GOT3 (cell line): ENCODE data around the gene ACVRL1.

Experiments
- DNase-seq: peaks from one replicate; lab custom pipeline; 2025; ENCODE audit warnings: mixed read lengths; lab: John Stamatoyannopoulos, UW

Gene ACVRL1

DNA sequence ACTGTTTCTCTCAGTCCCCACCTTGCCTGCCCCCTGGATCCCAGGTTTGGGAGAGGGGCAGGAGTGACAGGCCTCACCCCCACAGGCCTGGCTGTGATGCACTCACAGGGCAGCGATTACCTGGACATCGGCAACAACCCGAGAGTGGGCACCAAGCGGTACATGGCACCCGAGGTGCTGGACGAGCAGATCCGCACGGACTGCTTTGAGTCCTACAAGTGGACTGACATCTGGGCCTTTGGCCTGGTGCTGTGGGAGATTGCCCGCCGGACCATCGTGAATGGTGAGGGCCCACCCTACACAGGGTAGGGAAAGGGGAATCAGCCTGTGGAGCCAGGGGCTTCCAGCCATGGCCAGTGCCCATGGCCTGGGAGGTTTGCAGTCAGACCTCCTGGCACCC is 8.6 kb downstream of the ACVRL1 start:
- DNase-seq = no peak

DNA sequence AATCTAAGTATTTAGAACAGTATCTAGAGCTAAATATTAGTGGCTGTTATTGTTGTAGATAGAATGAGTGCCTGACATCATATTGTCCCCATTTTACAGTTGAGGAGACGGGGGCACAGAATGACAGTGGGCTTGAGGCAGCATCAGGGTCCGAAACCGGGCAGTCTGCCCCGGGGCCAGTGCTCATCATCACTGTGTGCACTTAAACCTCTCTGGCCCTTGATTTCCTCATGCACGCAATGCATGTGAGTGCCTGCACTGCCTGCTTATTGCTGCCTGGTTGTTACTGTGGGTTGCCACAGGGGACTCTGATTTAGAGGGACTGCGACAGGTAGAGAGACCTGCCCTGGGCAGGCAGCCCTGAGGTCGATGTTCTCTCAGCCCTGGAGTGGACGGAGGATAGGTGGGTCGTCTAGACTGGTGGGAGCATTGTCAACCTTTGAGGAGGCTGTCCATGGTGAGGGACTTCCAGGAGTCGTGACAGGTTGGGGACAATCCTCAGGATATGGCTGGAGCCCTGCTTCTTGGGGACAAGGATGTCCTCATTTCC is 9.8 kb downstream of the ACVRL1 start:
- no peak for DNase-seq

DNA sequence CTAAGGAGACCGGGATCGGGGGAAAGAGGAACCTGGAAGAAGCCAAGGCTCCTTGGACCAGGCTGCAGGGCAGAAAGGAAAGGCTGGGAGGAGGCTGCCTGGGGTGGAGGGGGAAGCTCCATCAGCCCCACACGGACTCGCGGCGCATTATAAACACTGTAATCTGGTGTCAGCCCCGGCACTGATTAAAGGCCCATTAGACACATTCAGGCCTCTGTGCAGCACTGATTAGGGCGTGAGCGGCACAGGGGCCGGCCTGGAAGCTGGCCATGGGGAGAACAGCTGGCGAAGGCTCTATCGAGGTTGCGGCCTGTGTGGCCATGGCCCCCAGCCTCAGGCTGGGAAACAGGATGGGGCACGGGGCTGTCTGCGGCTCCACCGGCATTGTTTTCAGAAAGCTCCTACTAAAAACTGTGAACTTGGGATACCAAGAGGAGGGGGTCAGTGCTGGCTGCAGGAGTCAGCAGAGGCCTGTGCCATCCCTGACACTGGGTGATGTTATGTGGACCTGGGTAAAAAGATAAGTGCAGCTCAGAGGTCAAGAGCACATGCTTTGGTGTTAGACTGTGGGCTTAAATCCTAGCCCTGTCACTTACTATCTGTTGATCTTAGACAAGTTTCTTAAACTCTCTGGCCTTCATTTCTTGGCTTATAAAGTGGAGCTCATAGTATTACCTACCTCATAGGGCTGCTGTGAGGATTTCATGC is 10.6 kb downstream of the ACVRL1 start:
- DNase-seq = no peak

- no peak for DNase-seq
Measured at GRCh38 chr12:51920046-51920445, 12.7 kb downstream of the ACVRL1 start.

- no peak for DNase-seq
Measured at GRCh38 chr12:51921017-51921725, 13.9 kb downstream of the ACVRL1 start.

- DNase-seq = no peak
Measured at GRCh38 chr12:51922146-51922545, 14.8 kb downstream of the ACVRL1 start.

DNA sequence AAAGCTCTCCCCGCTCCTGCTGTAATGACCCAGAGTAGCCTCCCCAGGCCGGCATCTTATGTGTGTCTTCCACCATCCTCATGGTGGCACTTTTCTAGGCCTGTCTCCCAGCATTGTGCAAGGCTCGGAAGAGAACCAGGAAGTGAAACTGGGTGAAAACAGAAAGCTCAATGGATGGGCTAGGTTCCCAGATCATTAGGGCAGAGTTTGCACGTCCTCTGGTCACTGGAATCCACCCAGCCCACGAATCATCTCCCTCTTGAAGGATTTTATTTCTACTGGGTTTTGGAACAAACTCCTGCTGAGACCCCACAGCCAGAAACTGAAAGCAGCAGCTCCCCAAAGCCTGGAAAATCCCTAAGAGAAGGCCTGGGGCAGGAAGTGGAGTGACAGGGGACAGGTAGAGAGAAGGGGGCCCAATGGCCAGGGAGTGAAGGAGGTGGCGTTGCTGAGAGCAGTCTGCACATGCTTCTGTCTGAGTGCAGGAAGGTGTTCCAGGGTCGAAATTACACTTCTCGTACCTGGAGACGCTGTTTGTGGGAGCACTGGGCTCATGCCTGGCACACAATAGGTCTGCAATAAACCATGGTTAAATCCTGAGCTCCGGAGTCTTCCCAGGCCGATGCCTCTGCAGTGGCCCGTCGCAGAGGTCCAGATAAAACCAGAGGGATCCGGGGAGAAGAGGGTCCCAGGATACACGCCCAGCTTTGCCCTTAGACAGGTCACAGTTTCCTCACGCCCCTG is 15.6 kb downstream of the ACVRL1 start:
- no peak for DNase-seq

GRCh38 chr12:51923506-51924365 is 16.4 kb downstream of the ACVRL1 start:
- no peak for DNase-seq

GRCh38 chr12:51924551-51925319 is 17.4 kb downstream of the ACVRL1 start:
- DNase-seq = no peak

DNA sequence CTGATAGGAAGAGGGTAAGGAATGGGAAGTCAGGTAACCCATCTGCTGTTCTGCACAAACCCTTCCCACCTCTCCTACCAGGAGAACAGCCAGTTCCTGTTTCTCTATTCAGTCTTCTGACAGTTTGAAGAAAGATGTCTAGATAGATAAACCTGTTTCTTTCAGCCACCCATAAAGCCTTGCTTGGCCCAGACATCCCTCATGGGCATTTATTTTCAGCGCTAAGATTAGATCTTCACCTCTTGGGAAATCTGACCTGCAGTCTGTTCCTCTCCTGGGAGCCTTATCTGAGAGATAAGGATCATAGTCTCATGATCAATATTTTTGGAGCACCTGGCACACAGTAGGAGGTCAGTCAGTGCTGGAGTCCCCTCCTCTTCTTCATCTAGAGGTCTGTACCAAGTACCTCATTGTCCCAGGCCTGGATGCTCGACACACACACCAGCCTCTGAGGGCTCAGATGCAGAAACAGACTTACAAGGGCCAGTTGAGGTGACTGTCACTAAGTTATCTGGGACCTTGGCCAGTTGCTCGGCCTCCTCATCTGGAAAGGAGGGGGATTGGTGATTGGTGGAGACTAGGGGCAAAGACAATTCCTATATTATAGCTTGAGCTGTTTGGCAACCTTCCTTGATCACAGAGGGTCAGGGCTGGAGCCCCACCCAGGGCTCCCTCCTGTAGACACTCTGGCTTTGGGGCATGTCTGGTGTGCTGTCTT is 18.2 kb downstream of the ACVRL1 start:
- no peak for DNase-seq

GRCh38 chr12:51926064-51926632 is 18.8 kb downstream of the ACVRL1 start:
- DNase-seq = no peak

DNA sequence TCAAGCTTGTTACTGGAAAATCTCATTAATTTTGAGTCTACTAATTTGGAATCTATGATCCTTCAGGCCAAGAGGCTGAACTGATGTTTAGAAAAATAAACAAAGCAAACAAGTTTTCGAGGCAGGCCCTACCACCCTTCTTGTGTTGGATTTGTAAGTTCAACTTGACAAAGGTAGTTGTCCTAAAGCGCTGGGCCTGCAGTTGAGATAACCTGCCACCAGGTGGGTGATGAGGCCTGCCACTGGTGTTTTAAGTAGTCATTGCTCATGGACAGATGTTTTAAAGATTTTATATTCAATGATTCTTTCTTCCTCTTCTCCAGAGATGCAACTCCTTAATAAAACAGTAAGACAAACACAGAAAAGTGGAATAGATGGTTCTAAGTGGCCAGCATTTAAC is 19.4 kb downstream of the ACVRL1 start:
- no peak for DNase-seq

DNA sequence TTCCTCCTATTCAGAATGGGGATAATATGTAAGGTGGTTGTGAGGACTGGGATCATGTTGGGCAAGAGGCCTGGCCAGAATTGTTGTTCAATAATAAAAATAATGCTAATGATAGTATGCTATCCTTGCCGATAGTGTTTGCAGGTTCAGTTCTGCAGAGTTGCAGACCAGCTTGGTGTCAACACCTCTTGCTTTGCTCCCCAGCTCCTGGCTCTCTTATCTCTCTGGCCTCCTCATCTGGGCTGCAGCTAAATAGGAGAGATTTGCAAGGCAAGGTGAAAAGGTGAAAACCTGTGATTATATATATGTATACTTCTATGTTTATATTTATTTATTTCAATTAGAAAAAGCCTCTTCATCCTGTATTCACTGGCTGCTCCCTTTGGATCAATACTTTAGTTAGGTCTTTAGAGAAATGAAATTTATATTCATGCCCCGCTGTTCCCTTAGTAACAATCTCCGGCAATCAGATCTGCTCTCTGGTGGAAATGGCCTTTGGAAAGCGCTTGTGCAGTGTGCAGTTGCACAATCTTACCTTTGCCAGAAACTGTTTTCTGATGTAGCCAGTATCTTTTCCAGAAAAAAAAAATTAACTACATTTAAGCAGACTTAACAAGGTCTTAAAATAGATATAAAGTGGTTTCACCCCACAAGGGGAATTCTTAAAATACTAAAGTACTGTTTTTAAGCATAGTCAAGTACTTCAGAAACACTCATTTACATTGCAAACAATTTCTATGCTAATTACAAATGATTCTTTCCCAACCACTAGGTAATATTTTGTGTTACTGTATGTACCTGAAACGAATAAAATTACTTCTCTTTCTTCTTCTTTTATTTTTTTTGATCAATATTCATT is 25.1 kb downstream of the ACVRL1 start:
- DNase-seq = no peak

DNA sequence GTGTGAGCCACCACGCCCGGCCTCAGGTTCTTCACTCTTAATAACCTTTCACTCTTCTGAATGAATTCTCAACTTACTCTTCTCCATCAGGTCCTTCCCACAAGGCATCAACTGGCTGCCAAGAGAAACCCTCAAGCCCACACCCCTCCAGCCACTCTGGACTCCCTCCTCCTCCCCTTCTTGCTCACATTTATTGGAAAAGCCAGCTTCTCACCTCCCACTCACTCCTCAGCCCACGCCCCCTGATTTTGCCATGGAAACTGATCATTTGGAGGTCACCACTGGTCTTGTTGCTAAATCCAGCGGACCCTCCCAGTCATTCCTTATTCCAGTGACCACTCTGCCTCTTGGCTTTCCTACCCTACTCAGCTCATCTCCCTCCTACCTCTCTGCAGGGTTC is 26.8 kb downstream of the ACVRL1 start:
- DNase-seq = no peak

- DNase-seq = no peak
Measured at GRCh38 chr12:51937926-51938325, 30.6 kb downstream of the ACVRL1 start.

DNA sequence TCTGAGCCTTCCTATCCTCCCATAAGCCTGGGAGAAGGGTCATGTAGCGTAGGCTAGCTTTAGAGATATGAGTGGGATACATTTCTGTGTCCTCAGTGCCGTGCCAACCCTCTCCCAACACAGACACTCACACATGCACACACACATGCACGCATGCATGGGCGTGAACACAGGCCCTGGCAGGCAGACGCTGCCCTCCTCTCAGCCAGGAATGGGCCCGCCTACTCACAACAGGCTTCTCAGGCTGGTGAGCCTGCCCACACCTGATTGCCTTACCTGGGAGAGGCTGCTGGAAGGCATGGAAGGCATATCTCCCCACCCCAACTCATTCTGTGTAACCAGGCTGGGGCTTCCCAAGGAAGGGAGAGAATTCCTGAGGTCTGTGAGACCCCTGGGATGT is 31.4 kb downstream of the ACVRL1 start:
- DNase-seq = no peak

DNA sequence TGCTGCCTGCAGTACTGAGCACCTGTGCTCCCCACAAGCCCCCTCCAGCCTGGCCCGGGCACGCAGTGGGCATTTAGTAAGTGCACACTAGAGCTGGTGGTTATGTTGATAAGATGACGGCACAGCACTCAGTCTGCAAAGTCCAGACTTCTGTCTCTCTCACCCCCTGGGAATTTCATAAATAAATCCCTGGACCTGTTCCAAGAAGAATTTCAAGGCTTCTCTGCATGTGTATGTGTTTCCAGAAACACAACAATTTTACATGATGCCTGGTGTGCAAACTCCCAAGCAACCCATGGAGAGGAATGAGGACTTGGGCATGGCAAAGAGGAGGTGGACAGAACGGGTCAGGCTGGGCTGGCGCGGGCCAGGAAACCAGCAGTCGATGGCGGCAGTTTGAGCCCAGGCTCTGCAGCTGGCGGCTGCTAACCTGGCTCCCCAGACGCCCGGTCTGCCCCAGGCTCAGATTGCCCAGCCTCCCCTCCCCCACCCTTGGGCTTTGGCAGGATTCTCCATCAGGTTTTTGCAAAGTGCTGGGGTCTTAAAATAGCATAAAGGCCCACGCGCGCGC is 33.8 kb downstream of the ACVRL1 start:
- no peak for DNase-seq

DNA sequence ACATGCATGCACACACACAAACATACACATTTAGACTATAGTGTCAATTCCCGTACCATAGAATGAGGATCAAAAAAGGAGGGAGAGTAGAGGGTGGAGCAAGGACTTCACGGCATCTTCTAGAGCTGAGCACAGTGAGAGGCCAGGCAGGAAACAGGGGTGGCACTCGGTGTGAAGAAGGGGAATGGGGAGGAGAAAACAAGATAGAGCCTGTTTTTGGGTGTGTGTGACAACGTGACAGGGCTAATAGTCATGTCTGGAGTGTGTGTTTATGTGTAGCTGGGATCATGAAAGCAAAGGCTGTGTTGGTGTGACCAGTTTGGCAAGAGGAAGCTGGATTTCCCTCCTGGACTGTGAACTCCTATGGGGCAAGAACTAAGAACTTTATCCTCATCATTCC is 34.3 kb downstream of the ACVRL1 start:
- no peak for DNase-seq

DNA sequence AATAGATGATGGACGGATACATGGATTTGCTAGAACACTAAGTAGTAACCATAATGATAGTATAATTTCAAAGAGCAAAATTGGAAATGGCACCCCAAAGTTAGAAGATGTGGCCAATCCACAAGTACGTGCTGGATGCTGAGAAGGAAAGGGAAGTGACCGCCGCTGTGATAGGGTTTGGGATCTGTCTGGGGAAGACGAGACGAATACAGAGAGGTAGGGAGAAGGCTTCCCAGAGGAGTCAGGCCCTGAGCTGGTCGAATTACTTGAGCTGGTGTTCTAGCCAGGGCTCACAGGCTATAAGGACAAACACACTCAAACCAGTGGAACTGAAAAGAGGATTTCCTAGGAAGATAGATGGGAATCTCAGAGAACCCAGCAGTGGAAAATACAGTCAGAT is 34.8 kb downstream of the ACVRL1 start:
- DNase-seq = no peak
